ENCODE results near the gene TMEM171. TPM values are rescaled to one million over a fixed set of nuclear protein-coding genes. Genes with fewer than 3 reads are reported as not detected.
A peak's percentile ranks its signal among the peaks of the same experiment; 100 is the strongest.

Gene TMEM171
- 1.0 TPM for total RNA-seq

GRCh38 chr5:73120222-73121118, at the start of gene TMEM171:
TSS of gene TMEM171 (plus strand) at chr5:73120575. CDS start at chr5:73123374, 2,799 bp downstream.
- intact Hi-C loops (cut with DNase I): no loop called here
- DNase-seq (ENCODE audit: low spot score) (no peak), ATAC-seq (peak; percentile 75)

- intact Hi-C loops (cut with DNase I): no loop called here
- ATAC-seq: no peak
Observed at GRCh38 chr5:73081093-73081492, 39.3 kb upstream of the TMEM171 start.

DNA sequence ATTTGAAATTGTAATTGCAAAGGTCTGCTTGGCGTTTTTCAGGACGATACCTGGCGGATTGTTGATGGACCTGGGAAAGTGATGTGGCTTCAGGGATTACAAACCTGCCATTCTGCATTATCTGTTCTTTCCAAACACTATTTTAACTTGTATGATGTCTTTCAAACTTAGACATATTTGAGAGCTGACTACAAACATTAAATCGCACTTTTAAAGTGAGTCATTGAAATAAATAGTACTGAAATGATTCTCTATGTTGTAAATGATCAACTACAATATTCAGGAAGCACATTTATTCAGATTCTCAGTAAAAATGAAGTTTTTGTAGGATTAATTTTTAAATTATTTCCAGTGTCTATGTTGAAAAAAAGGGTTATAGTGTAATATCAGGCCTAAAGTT, 32.3 kb upstream of the TMEM171 start:
- DNase-seq (ENCODE audit: low spot score) (no peak), ATAC-seq (no peak)
- intact Hi-C loops (cut with DNase I): no loop called here

More at GRCh38 chr5:73081093-73081492, 39.3 kb upstream of the TMEM171 start:
- DNase-seq (ENCODE audit: low spot score): no peak

DNA sequence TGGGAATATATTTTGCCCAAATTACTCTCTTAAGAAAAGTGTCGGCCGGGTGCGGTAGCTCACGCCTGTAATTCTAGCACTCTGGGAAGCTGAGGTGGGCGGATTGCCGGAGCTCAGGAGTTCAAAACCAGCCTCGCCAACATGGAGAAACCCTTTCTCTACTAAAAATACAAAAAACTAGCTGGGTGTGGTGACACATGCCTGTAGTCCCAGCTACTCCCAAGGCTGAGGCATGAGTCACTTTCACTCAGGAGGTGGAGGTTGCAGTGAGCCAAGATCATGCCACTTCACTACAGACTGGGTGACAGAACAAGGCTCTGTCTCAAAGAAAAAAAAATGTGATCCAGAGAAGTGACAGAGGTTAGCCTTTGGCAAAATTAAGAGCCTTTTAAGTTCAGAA, 26.4 kb upstream of the TMEM171 start:
- no peak for DNase-seq (ENCODE audit: low spot score)
- intact Hi-C loops (cut with DNase I): no loop called here
- no peak for ATAC-seq

- DNase-seq (ENCODE audit: low spot score) (no peak), ATAC-seq (no peak)
- intact Hi-C loops (cut with DNase I): no loop called here
Observed at GRCh38 chr5:73094415-73094814, 26.0 kb upstream of the TMEM171 start.

DNA sequence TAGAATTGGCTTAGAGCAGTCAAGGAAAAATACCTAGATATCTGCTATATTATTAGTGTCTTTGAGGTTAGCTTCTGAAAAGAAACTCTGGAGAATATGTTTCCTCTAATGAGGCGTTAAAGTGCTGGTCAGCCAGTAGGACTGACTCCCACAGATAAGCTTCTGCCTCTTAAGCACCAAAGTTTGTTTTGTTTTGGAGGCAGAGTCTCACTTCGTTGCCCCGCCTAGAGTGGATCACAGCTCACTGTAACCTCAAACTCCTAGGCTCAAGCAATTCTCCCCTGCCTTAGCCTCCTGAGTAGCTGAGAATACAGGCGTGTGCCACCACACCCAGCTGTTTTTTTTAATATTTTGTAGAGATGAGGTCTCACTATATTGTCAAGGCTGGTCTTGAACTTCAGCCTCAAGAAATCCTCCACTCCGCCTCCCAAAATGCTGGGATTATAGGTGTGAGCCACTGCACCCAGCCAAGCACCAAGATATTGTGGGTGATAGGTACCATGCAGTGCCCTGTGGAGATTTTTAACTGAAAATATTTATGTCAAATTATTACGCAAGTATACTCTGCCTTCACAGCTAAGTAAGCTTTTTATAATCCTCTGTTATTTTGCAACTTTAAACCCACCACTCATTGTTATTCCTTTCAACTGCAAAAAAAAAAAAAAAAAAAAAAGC, 24.7 kb upstream of the TMEM171 start:
- ATAC-seq (no peak), DNase-seq (ENCODE audit: low spot score) (no peak)
- intact Hi-C loops (cut with DNase I): no loop called here

DNA sequence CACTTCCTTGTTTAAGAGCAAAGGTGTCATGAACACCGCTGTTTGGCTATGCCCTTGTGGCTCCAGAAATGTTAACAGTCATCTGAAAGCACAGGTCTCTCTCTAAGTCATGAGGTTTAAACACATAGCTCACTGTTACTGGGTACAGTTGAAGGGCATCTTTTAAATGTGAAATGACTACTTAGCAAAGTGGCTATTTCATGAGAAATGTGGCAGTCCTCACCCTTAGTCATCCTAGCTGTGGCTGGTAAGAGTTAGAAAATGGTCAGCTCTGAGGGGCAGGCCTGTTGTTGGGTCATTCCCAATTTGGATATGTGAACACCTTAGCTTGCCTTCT, 24.2 kb upstream of the TMEM171 start:
- ATAC-seq (no peak), DNase-seq (ENCODE audit: low spot score) (no peak)
- intact Hi-C loops (cut with DNase I): no loop called here

GRCh38 chr5:73097740-73098139, 22.6 kb upstream of the TMEM171 start:
- no peak for ATAC-seq
- no peak for DNase-seq (ENCODE audit: low spot score)
- intact Hi-C loops (cut with DNase I): no loop called here

DNA sequence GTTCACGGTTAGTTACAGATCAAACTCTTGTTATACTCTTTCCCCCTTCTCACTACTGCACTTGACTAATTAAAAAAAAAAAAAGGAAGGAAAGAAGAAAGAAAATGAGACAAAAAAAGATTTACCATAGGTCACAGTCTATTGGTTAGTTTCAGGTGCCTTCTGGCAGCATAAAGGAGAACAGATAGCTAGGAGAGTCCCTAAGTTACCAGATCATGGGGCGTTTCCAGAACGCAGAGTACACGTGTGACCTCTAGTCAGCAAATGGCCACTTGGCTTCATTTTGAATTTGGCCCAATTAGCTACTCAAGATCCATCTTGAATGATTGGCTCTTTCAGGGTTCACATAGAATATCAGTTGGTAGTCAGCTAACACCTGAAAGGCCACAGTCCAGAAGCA, 20.3 kb upstream of the TMEM171 start:
- ATAC-seq (no peak), DNase-seq (ENCODE audit: low spot score) (no peak)
- intact Hi-C loops (cut with DNase I): no loop called here

- DNase-seq (ENCODE audit: low spot score): no peak
- ATAC-seq: no peak
- intact Hi-C loops (cut with DNase I): no loop called here
Observed at GRCh38 chr5:73103870-73104299, 16.5 kb upstream of the TMEM171 start.

GRCh38 chr5:73104326-73104725, 16.0 kb upstream of the TMEM171 start:
- DNase-seq (ENCODE audit: low spot score) (no peak), ATAC-seq (no peak)
- intact Hi-C loops (cut with DNase I): no loop called here

GRCh38 chr5:73106335-73106734, 14.0 kb upstream of the TMEM171 start:
- ATAC-seq (no peak), DNase-seq (ENCODE audit: low spot score) (no peak)
- intact Hi-C loops (cut with DNase I): no loop called here

DNA sequence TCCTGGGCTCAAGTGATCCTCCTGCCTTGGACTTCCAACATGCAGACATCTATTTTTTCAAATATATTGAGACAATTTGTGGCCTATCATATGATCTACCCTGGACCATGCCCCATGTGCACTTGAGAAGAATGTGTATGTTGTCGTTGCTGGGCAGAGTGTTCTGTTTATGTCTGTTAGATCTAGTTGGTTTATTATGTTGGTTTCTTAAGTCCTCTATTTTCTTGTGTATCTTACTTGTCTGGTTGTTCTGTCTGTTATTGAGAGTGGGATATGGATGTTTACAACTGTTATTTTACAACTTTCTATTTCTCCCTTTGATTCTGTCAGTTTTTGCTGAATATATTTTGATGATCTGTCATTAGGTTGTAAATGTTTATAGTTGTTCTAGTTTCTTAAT, 10.2 kb upstream of the TMEM171 start:
- no peak for DNase-seq (ENCODE audit: low spot score)
- intact Hi-C loops (cut with DNase I): no loop called here
- ATAC-seq: no peak

GRCh38 chr5:73111536-73111935, 8.8 kb upstream of the TMEM171 start:
- intact Hi-C loops (cut with DNase I): no loop called here
- ATAC-seq (no peak), DNase-seq (ENCODE audit: low spot score) (no peak)

- no peak for ATAC-seq
- intact Hi-C loops (cut with DNase I): no loop called here
- DNase-seq (ENCODE audit: low spot score): no peak
Observed at GRCh38 chr5:73112359-73112758, 8.0 kb upstream of the TMEM171 start.

GRCh38 chr5:73114044-73114688, 6.2 kb upstream of the TMEM171 start:
- intact Hi-C loops (cut with DNase I): no loop called here
- ATAC-seq (no peak), DNase-seq (ENCODE audit: low spot score) (no peak)

DNA sequence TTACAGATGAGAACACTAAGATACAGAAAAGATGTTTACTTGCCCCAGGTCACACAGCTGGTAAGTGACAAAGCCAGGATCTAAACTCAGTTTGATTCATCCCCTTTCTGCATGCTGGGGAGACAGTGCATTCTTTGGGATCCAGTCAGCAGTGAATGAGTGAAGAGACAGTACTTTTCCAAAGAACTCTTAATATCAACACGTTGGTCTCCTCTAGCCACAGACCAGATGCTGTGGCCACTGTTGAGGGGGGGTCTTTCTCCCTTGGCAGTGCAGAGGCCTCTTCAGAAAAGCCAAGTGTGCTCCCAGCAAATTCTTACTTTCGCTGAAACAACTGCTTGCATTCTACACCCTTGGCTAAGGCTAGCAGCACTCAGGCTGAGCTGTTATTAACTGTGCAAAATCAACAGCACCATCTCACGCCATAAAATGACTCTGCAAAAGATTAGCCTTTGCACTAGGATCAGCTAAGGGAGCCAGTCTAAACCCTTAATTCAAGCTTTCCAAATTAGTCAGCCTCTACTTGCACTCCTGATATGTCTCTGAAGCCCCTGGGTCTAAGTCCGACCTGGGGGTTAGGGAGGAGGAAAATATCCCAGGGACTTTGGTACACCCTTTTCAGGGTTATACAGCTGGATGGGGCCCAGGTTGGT, 4.8 kb upstream of the TMEM171 start:
- intact Hi-C loops (cut with DNase I): no loop called here
- DNase-seq (ENCODE audit: low spot score) (no peak), ATAC-seq (peak; percentile 44)

GRCh38 chr5:73116506-73116905, 3.9 kb upstream of the TMEM171 start:
- DNase-seq (ENCODE audit: low spot score) (no peak), ATAC-seq (no peak)
- intact Hi-C loops (cut with DNase I): no loop called here

DNA sequence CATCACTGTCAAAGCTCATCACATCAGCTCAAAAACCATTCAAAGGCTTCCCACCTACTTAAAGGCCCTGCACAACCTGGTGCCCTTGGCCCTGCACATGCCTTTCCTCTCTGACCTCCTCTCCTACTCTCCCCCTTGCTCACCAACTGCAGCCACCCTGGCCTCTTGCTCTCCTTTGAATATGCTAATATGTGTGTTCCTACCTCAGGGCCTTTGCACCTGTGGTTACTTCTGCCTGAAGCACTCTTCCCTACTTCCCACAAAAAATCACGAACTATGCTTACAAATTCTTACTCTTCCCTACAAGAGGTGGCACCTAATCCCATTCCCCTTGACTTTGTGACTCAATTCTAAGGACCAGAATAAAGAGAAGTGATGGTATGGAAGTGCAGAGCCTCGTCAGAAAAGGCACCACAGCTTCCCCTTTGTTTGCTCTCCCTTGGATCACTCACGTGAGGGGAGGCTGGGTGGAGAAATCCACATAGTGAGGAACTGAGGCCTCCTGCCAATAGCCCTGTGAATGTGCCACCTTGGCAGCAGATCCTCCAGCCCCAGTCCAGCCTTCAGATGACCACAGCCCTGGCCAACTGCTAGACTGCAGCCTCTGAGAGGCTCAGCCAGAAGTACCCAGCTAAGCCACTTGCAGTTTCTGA, 3.2 kb upstream of the TMEM171 start:
- intact Hi-C loops (cut with DNase I): no loop called here
- ATAC-seq (no peak), DNase-seq (ENCODE audit: low spot score) (no peak)
